NOMO-1 treated with DMSO at 0.1 percent for 48 hours (cell line): ENCODE measurements around the gene SPATA31C2.
"Not testable (repeated sequence)": the region's sequence is repeated elsewhere in the genome, so short reads cannot be mapped to it uniquely, and the experiment has no call there.

ENCODE experiments used
- DNase-seq: peaks from one replicate; lab custom pipeline; 2025; ENCODE audit not compliant: unreplicated experiment; lab: John Stamatoyannopoulos, UW

Gene SPATA31C2

GRCh38 chr9:88138375-88138774 is at the start of gene SPATA31C2:
TSS of gene SPATA31C2 (minus strand) at chr9:88138475. CDS start at chr9:88138446, 29 bp downstream.
- not testable (repeated sequence) for DNase-seq

GRCh38 chr9:88187631-88188030 is 49.4 kb upstream of the SPATA31C2 start:
- DNase-seq, result no peak

- DNase-seq, result no peak
Measured at GRCh38 chr9:88186495-88187110, 48.3 kb upstream of the SPATA31C2 start.

- no peak for DNase-seq
Measured at GRCh38 chr9:88184976-88185375, 46.7 kb upstream of the SPATA31C2 start.

GRCh38 chr9:88183798-88184495 is 45.7 kb upstream of the SPATA31C2 start:
- DNase-seq, result no peak

- DNase-seq, result no peak
Measured at GRCh38 chr9:88182501-88182900, 44.2 kb upstream of the SPATA31C2 start.

GRCh38 chr9:88180081-88180765 is 41.9 kb upstream of the SPATA31C2 start:
- DNase-seq, result peak; percentile 12

- DNase-seq, result no peak
Measured at GRCh38 chr9:88179062-88179521, 40.8 kb upstream of the SPATA31C2 start.

GRCh38 chr9:88178641-88179040 is 40.4 kb upstream of the SPATA31C2 start:
- no peak for DNase-seq

- peak; percentile 10 for DNase-seq
Measured at GRCh38 chr9:88177371-88177770, 39.1 kb upstream of the SPATA31C2 start.

GRCh38 chr9:88174324-88174723 is 36.0 kb upstream of the SPATA31C2 start:
- DNase-seq, result no peak

- DNase-seq, result peak; percentile 56
Measured at GRCh38 chr9:88173378-88173999, 35.2 kb upstream of the SPATA31C2 start.

- DNase-seq, result no peak
Measured at GRCh38 chr9:88169700-88170099, 31.4 kb upstream of the SPATA31C2 start.

GRCh38 chr9:88168564-88168963 is 30.3 kb upstream of the SPATA31C2 start:
- no peak for DNase-seq

- DNase-seq, result no peak
Measured at GRCh38 chr9:88166660-88167059, 28.4 kb upstream of the SPATA31C2 start.

- no peak for DNase-seq
Measured at GRCh38 chr9:88164850-88165249, 26.6 kb upstream of the SPATA31C2 start.

- DNase-seq, result no peak
Measured at GRCh38 chr9:88161144-88161543, 22.9 kb upstream of the SPATA31C2 start.

GRCh38 chr9:88143957-88144625 is 5.8 kb upstream of the SPATA31C2 start:
- no peak for DNase-seq

- no peak for DNase-seq
Measured at GRCh38 chr9:88143179-88143578, 4.9 kb upstream of the SPATA31C2 start.

- not testable (repeated sequence) for DNase-seq
Measured at GRCh38 chr9:88133552-88133951, 4.7 kb downstream of the SPATA31C2 start.

GRCh38 chr9:88129556-88129955 is 8.7 kb downstream of the SPATA31C2 start:
- not testable (repeated sequence) for DNase-seq
